Hepatic stellate cell (primary cell): ENCODE data around the gene FAAP100.

Experiments
- DNase-seq: peaks from one replicate; pipeline ENCODE4 v3.0.0; 2011; ENCODE audit warnings: low spot score

FAAP100 gene

GRCh38 chr17:81524039-81524864 is 27.9 kb downstream of the FAAP100 start:
- DNase-seq: no peak

- no peak for DNase-seq
Measured at GRCh38 chr17:81523402-81524038, 28.6 kb downstream of the FAAP100 start.

DNA sequence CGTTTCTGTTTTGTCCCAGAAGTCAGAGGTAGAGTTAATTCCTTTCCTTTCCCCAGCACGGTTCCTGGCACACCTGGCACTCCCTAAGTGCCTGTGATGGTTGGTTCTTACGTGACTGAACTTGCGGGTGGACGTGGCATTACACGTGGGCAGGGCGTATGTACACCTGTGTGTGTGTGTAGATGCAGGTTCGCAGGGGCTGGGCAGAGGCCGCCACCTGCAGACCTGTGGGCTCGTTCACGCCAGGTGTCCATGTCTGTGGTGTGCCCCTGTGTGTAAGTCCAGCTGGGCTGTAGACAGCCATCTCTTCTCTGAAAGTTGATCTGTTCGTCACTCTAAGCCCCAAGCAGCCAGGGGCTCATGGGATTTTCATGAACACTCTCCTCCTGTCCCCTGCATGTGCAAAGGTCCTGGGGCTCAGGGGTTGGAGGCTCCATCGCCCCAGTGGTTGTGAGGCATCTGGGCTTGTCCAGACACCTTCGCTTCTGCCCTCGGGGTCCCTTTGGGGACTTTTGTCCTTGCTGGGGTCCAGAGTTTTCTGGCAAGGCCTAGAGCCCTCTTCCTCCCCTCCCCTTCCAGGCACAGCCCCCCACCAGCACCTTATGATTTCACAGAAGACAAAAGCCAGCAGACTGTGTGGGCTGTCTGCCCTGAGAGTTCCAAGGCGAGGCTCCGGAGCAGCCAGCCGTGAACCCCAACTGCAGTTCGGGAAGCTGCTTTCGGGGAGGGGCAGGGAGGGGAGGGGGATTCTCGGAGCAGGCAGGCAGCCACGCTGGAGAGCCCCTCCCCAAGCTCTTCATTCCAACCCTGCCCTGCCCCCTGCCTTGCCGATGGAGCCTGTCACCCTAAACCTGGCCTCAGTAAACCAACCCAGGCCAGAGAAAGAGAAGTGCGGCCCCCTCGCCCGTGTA is 29.4 kb downstream of the FAAP100 start:
- DNase-seq: no peak

DNA sequence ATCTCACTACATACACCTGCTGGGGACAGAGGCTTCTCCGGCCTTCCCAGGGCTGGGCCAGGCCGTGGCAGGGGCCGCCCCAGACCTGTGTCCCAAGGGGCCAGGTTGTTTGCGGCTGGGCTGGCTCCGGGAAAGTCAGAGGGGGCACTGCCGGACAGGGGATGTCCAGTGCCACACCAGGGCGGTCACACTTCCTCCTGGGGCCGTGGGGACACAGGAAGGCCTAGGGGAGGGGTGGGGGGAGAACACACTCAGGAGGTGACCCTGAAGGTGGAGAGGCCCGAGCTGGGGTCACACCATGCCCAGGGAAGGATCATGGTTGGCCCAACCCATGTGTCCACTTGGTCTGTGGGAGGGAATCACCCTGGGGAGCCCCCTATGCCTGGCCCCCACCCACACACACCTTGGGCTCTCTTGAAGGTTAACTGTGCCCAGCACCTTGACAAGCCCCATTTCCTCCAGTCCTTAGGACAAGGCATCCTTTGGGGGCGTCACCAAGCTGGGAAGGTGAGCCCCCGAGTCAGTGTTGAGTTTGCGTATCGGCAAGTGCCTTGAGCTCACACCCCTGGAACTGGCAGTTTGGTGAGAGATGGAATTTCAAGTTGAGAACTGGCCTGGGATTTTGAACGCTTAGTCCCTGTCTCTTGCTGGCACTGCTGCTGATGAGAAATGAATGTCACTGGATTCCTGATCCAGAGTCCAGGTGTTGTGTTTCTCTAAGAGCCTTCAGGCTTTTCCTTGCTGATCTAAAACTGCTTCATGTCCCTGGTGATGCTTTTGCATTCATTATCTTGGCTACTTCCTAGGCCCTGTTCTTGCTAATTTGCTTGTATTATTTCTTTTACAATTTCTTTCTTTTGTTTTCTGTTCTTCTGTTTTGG is 31.9 kb downstream of the FAAP100 start:
- DNase-seq: no peak

- no peak for DNase-seq
Measured at GRCh38 chr17:81519284-81520020, 32.7 kb downstream of the FAAP100 start.

- DNase-seq: no peak
Measured at GRCh38 chr17:81518785-81519283, 33.3 kb downstream of the FAAP100 start.

GRCh38 chr17:81518113-81518784 is 33.9 kb downstream of the FAAP100 start:
- no peak for DNase-seq

GRCh38 chr17:81517339-81518112 is 34.6 kb downstream of the FAAP100 start:
- peak; percentile 74 for DNase-seq

DNA sequence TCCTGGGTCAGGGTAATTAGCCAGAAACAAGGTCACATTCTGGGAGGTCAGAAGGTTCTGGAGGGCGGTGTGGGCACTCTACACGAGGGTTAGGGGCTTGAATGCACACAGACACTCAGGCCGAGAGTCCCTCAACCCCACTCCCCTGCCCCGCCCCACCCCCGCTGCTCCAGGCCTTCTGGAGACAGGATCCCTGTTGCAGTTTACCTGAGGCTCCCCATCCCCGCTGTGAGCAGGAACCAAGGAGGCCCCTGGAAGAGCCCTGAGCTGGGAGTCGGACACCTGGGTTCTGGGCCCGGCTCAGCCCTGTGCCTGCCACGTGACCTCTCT is 35.2 kb downstream of the FAAP100 start:
- DNase-seq: no peak

- DNase-seq: no peak
Measured at GRCh38 chr17:81516439-81516838, 35.7 kb downstream of the FAAP100 start.

- DNase-seq: no peak
Measured at GRCh38 chr17:81515530-81516041, 36.6 kb downstream of the FAAP100 start.

DNA sequence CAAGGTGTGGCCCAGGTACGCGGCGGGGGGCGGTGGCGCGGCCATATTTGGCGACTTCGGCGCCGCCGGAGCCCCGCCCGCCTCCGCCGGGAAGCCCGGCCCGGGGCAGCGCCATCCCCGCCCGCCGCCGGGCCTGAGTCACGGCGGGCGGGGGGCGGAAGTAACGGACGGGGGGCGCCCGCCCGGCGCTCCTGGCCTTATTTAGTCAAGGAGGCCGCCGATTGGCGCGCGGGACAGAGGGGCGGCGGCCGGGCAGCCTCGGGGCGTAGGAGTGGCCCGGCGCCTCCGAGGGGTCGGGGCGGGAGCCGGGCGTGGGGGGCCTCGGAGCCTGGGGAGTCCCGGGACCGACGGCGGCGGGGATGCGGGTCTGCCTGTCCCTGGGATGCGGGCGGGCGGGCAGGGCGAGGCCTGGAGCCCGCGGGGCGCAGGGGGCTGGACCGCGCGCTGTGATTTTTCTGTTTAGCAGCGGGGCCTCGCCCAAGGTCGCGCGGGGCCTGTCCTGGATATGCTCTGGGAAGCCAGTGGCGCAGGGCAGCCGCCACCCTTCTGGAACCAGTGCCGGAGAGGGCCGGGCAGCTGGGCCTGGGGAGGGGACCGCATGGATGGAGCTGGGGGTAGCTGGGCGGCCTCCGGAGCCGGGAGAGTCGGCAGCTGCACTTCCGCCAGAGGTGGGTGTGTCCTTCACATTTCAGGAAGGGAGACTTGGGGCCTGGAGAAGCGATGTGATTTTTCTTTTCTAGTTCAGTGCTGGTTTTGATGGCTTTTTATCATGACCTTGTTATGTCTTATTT is 37.2 kb downstream of the FAAP100 start:
- peak; percentile 85 for DNase-seq

DNA sequence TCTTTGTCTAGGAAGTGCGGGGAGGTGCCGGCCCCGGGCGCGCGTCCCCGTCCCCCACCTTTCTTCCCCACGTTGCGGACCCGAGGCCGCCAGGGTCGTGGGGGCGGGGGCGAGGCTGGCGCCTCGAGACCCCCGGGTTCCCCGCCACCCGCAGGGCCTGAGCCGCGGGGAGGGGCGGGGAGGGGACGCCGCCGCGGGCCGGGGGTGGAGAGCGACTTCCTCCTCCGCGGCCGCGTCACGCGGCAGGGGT is 37.7 kb downstream of the FAAP100 start:
- DNase-seq: no peak

DNA sequence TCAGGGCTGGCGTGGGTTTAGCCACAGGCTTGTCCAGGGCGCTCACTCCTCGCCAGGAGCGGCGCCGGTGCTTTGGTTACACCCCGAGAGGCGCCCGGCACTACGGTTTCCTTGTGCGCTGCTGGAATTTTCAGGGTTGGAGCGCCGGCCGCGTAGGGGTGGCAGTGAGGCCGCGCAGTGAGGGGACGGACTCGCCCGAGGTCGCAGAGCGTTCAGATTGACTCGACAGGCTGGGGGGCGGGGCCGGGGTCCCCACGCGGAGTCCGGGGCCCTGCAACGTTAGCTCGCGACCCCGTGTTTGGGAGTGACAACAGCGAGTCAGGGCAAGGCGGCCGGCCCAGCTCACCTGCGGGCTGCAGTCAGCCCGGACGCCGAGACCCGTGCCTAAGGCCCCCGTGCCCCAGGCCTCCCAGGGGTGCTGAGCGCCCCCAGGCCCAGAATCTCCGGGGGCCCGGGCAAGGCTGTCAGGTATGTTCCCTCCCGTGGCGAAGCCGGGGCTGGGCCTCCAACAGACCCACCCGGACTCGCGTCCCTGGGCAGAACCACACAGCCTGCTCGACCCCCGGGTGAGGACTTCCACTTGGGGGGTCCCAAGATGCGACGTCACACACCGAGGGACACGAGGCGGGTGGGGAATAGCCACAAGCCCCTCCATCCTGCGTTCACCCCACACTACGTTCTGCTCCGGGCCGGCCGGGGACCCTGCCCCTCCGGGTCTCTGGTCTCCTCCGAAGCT is 38.2 kb downstream of the FAAP100 start:
- peak; percentile 73 for DNase-seq

GRCh38 chr17:81513372-81513752 is 38.8 kb downstream of the FAAP100 start:
- no peak for DNase-seq

DNA sequence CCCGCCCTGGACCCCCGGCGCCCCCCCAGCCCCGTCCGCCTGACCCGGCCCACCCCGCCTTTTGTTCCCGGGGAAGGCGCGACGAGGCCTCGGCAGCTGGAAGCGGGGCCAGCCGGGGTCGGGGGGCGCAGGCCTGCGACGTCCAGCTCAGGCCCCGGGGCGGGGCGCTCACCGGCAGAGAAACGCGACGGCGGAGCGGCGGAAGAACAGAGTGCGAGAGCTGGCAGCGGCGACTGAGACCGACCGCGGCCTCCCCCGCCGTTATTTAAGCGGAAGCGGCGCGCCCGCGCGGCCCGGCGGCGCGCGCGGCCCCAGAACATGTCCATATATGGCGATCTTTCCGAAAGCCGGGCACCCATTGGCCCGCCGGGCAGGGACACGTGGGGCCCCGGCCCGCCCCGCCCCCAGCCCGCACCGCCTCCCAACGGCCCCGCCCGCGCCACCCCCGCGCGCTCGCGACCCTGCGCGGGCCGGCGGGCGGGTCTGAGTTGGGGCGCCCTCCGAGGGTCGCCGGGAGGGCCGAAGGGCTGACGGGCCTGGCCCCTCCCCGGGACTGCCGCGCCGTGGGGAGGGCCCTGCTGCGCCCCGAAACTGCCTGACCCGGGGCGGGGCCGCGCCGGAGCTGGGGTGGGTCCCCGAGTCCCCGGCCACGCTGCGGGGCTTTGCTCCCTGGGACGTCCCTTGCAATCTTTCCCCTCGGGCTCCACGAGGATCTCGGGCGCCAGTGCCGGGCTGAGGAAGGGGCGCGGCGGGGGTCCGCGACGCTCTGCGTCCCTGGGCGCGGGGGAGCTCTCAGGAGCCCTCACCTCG is 39.4 kb downstream of the FAAP100 start, which contains the start of gene ACTG1:
Gene ACTG1, minus strand, starts transcription at position 238 of the 810 bp plus-strand sequence. CDS start 445 bp downstream, outside the sequence.
- DNase-seq: peak; percentile 95
